NCI-H1694 (cell line): Measurements from ENCODE around the gene NDC1.
"Not testable (repeated sequence)": the region's sequence is repeated elsewhere in the genome, so short reads cannot be mapped to it uniquely, and the experiment has no call there.

Experiments used
- DNase-seq: peaks from one replicate; lab custom pipeline; 2025; lab: John Stamatoyannopoulos, UW

Gene NDC1

DNA sequence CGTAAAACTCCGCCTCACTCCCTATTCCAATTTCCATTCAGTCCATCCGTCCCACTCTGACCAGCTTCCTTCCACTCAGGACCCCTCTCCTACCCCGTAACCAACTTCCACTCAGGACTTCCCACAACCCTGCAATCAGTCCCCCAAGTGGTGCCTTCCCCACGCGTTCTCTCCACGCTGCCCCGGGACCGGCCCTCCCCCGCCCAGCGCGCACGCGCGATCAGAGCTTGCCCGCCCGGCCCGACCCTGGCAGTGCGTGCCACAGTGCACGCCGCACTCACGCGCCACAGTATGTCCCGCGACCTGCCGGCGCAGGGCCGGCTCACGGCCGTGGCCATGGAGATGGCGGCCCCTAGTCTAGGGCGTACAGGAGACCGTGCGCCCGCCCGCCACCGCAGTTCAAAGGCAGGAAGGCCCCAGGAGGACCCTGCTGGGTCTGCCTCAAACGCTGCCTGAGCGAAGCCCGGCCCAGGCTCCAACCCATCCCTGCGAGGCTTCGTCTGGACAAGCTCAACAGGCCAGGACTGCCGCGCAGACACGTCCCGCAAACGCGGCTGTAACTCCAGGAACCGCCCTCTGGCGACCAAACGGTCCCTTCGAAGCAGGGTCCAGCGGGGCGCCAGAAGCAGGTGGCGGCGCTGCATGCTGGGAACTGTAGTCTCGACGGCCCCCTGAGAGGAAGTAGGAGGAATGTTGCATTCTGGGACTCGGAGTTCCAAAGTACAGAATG, at the start of gene NDC1:
TSS of gene NDC1 (minus strand) at position 373 of the 730 bp plus-strand sequence. CDS start at position 338, 35 bp downstream.
- DNase-seq, result peak; percentile 96

- DNase-seq, result not testable (repeated sequence)
These were observed 45.5 kb upstream of the NDC1 start for GRCh38 chr1:53883600-53883999.

DNA sequence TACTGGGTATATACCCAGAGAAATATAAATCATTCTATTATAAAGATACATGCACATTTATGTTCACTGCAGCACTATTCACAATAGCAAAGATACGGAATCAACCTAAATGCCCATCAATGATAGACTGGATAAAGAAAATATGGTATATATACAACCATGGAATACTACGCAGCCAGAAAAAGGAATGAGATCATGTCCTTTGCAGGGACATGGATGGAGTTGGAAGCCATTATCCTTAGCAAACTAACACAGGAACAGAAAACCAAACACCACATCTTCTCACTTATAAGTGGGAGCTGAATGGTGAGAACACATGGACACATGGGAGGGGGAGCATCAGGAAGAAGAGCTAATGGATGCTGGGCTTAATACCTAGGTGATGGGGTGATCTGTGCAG, 43.8 kb upstream of the NDC1 start:
- DNase-seq, result not testable (repeated sequence)

GRCh38 chr1:53878492-53879105, 40.5 kb upstream of the NDC1 start:
- peak; percentile 44 for DNase-seq

DNA sequence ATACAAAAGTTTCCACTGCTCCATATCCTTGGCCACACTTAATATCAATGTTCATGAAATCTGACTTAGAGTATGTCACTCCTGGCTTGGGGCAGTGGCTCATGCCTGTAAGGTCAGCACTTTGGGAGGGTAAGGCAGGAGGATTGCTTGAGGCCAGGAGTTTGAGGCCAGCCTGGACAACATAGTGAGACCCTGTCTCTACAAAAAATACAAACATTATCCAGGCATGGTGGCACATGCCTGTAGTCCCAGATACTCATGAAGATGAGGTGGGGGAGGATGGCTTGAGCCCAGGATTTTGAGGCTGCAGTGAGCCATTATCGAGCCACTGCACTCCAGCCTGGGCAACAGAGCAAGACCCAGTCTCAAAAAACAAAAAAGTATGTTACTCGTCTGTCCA, 37.1 kb upstream of the NDC1 start:
- not testable (repeated sequence) for DNase-seq

GRCh38 chr1:53871773-53872484, 33.8 kb upstream of the NDC1 start:
- no peak for DNase-seq

- DNase-seq, result no peak
These were observed 33.1 kb upstream of the NDC1 start for GRCh38 chr1:53871221-53871620.

GRCh38 chr1:53869454-53870117, 31.5 kb upstream of the NDC1 start:
- DNase-seq, result no peak

GRCh38 chr1:53868565-53868964, 30.5 kb upstream of the NDC1 start:
- no peak for DNase-seq

- DNase-seq, result peak; percentile 32
These were observed 24.4 kb upstream of the NDC1 start for GRCh38 chr1:53862507-53862906.

DNA sequence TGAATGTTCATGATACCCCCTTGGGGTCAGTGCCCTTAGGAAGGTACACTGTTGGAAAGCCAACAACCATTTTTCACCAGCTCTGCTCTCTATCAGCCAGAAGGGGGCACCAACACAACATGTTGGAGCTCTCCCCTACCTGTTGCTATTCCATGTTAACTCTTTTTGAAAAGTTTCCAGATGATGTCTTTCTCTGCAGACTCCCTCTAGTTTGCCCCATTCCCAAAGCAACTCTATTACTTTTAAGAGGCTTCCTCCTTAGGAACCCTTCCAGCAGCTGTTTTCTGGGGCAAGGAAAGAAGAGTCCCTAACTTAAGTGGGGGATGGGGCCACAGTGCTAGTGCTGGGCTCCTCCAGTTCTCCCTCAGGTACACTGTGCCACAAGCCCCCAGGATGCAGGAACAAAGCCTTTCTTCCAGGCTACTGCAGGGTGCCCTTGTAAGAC, 22.9 kb upstream of the NDC1 start:
- DNase-seq, result peak; percentile 62

DNA sequence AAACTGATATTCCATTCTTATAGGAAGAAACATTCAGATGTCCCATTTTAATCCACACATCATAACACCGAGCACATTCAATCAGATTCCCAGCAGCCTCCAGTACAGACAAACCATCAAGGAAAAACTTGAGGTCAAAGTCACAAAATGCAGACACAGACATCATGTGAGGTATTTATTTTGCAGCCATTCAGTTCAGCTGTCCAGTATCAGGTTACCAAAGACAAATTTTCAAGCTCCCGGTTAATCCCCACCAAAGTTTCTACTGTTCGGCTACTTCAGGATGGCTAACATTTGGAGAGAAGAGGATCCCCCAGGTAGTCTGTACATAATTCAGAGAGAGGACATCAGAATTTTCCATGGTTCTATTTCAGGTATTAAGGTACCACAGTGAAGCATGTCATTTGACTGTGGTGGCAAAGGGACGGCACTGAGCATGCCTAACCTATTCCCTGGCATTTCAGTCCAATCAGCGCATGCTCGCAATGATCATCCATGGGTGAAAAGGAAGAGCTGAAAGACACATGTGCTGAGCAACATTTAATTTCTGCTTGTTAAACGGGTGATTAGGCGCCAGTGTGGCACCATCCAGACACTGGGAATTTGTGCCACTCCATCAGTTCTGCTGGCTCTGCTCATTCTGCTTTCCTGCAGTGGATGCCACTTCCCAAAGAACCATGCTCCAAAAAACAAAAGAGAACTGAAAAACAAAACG, 13.6 kb upstream of the NDC1 start:
- DNase-seq, result peak; percentile 93

- DNase-seq, result no peak
These were observed 12.1 kb upstream of the NDC1 start for GRCh38 chr1:53850082-53850673.

DNA sequence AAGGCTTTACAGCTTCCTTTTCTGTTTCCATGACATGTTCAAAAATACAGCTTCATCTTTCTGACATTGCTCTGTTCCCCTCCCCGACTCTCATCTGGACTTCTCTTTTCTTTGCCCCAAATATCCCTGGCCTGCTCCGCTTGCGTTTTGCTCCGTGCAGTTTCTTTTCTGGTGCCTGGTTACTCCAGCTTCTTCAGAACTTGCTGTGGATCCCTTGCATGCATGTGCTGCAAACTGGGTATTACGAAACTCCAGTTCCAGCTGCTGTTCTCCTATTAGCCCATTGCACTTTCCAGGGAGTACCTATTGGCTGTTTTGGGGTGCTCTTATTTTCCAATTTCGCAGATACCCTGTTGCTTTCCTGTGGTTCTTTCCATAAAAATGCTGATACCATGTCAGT, 9.9 kb upstream of the NDC1 start:
- DNase-seq, result no peak

GRCh38 chr1:53842347-53842746, 4.3 kb upstream of the NDC1 start:
- no peak for DNase-seq

- DNase-seq, result no peak
These were observed 518 bp upstream of the NDC1 start for GRCh38 chr1:53838654-53838974.

DNA sequence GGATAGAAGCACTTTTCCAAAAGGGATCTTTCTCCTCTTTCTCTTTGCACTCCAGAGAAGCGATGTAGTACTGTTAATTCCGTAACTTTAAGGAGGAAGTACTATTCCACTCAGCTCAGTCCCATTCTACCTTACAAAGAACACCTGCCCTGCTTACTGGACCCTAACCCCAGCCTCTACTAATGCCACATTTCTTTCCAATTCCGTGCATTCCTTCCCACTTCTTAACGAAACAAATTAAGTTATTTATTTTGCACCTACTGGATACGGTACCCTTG, 511 bp downstream of the NDC1 start:
- no peak for DNase-seq

- DNase-seq, result no peak
These were observed 2.6 kb downstream of the NDC1 start for GRCh38 chr1:53835491-53835890.

DNA sequence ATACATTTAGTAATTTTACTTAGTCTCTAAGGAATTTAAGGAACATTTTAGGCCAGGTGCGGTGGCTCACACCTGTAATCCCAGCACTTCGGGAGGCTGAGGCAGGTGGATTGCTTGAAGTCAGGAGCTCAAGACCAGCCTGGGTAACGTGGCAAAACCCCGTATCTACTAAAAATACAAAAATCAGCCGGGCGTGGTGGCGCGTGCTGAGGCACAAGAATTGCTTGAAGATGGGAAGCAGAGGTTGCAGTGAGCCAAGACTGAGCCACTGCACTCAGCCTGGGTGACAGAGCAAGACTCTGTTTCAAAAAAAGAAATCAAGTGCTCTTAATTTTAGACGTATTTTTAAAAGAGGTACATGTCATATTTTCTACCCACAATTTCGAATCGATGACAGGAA, 3.3 kb downstream of the NDC1 start:
- DNase-seq, result no peak

DNA sequence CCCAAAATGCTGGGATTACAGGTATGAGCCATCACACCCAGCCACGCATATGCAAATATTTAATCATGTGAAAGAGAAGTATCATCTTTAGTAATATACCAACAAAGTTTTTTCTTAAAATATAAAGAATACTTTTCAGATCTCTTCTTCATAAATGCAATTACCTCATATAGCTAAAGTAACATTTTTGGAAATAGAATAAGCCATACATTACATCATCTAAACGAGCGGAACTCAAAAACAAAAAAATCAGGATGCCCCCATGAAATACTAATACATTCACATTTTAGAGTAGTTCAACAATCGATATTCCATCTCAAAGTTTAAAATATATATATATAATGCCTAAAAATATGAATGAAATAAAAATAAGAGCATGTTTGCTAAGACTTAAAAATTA, 4.7 kb downstream of the NDC1 start:
- no peak for DNase-seq

GRCh38 chr1:53826367-53826766, 11.7 kb downstream of the NDC1 start:
- DNase-seq, result no peak

GRCh38 chr1:53825306-53825705, 12.8 kb downstream of the NDC1 start:
- DNase-seq, result no peak
